ENCODE measurements around the gene ST3GAL5. TPM values are rescaled to one million over a fixed set of nuclear protein-coding genes. Genes with fewer than 3 reads are reported as not detected.

ST3GAL5 gene
- total RNA-seq, 1 donor from 2014 or later: 9.9 TPM

DNA sequence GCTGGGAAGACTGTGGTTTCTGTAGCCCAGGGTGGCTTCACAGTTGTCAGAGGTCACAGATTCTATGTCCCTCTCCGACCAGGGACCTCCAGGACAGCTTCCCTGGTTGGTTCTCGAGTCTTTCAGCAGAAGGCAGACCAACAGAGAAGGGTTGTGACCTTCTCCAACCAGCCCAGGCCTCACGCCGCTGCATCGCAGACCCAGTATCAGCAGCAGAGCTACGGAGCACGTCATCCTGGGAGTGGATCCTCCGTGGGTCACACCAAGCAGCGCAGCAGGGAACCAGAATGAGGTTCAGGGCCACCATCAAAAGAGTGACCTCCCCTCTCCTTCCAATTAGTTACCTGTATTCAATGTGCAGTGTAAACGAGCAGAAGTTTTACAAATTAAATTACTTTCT is 49.3 kb downstream of the ST3GAL5 start:
- Histone ChIP-seq H2AFZ (replicated peaks) (no peak overlapping the region), H3K4me1 (no peaks in the 10 kb centered on the region), H3F3A (ENCODE audit: low read depth) (no peaks in the 10 kb centered on the region), H3K4me3 (no peak overlapping the region), H3K36me3 (no peaks in the 10 kb centered on the region), H4K20me1 (ENCODE audit: low read depth) (no peaks in the 10 kb centered on the region), H3K9ac (no peak overlapping the region), H3K9me3 (ENCODE audit: low read depth) (no peaks in the 10 kb centered on the region), H3K79me2 (ENCODE audit: low read depth) (no peaks in the 10 kb centered on the region), H3K4me2 (no peak overlapping the region), H3K27ac (no peak overlapping the region), H3K27me3 (no peaks in the 10 kb centered on the region)
- DNase-seq (ENCODE audit: low spot score): no peak
- Mint-ChIP-seq H3K4me3 (no peak overlapping the region), H3K36me3 (peaks cover 12% of the 10 kb centered on the region), H3K4me1 (no peaks in the 10 kb centered on the region), H3K27me3 (ENCODE audit: insufficient read depth, low read depth) (no peaks in the 10 kb centered on the region), H3K27ac (no peak overlapping the region), H3K9me3 (peaks cover 20% of the 10 kb centered on the region)
- TF ChIP-seq, protein P1, sequence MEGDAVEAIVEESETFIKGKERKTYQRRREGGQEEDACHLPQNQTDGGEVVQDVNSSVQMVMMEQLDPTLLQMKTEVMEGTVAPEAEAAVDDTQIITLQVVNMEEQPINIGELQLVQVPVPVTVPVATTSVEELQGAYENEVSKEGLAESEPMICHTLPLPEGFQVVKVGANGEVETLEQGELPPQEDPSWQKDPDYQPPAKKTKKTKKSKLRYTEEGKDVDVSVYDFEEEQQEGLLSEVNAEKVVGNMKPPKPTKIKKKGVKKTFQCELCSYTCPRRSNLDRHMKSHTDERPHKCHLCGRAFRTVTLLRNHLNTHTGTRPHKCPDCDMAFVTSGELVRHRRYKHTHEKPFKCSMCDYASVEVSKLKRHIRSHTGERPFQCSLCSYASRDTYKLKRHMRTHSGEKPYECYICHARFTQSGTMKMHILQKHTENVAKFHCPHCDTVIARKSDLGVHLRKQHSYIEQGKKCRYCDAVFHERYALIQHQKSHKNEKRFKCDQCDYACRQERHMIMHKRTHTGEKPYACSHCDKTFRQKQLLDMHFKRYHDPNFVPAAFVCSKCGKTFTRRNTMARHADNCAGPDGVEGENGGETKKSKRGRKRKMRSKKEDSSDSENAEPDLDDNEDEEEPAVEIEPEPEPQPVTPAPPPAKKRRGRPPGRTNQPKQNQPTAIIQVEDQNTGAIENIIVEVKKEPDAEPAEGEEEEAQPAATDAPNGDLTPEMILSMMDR (IDR thresholded peaks at IDR 0.05): no peak

DNA sequence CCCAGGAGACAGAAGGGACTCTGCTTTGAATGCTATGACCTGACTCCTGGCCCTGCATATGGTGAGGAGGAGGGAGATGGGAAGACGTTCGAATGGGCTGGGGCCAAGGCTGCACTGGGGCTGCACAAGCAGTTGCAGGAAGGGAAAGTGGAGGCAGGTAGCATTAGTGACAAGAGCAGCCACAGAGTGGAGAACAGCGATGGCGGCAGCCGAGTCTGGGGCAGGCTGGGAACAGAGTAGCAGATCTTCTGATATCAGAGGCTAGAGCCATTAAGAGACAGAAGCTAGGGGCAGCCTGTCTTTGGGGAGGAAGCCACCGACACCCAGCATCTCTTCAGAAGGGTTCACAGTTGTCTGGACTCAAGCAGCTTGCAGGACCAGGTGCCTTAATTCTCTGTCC is 50.1 kb downstream of the ST3GAL5 start:
- Mint-ChIP-seq H3K36me3 (peaks cover 11% of the 10 kb centered on the region), H3K27me3 (ENCODE audit: insufficient read depth, low read depth) (no peaks in the 10 kb centered on the region), H3K4me3 (no peak overlapping the region), H3K9me3 (peaks cover 19% of the 10 kb centered on the region), H3K4me1 (no peaks in the 10 kb centered on the region), H3K27ac (peak overlapping the region; percentile 3)
- Histone ChIP-seq H3K4me1 (no peaks in the 10 kb centered on the region), H3K9ac (no peak overlapping the region), H3K79me2 (ENCODE audit: low read depth) (no peaks in the 10 kb centered on the region), H3F3A (ENCODE audit: low read depth) (no peaks in the 10 kb centered on the region), H3K36me3 (no peaks in the 10 kb centered on the region), H3K27me3 (no peaks in the 10 kb centered on the region), H3K9me3 (ENCODE audit: low read depth) (no peaks in the 10 kb centered on the region), H4K20me1 (ENCODE audit: low read depth) (no peaks in the 10 kb centered on the region), H2AFZ (replicated peaks) (no peak overlapping the region), H3K4me2 (no peak overlapping the region), H3K27ac (no peak overlapping the region), H3K4me3 (no peak overlapping the region)
- TF ChIP-seq EZH2 (IDR thresholded peaks at IDR 0.05) (no peak), EZH2phosphoT487 (IDR thresholded peaks at IDR 0.05) (no peak)
- TF ChIP-seq, protein P1 (IDR thresholded peaks at IDR 0.05): no peak
- no peak for DNase-seq (ENCODE audit: low spot score)

DNA sequence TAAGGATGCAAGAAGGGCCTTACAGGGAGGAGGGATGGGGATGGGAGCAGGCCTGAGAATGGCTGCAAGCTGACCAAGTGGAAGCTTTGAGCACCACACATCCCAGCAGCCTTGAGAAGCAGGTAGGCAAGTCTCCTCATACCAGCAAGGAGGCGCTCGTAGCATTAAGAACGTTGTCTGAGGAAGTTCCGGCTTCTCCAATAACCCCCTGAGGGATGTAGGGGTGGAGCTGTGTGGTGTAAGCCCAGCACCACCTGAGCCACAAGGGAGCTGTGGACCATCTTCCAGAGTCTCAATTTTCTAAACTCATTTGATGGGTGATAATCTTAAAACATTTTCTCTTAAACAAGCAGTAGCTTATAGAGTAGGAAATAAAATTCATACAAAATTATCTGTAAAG is 50.6 kb downstream of the ST3GAL5 start:
- H3F3A ChIP-seq (ENCODE audit: low read depth): no peaks in the 10 kb centered on the region
- no peaks in the 10 kb centered on the region for H3K27me3 Mint-ChIP-seq (ENCODE audit: insufficient read depth, low read depth)
- H3K9ac ChIP-seq: no peak overlapping the region
- H3K79me2 ChIP-seq (ENCODE audit: low read depth): no peaks in the 10 kb centered on the region
- H3K9me3 ChIP-seq (ENCODE audit: low read depth): no peaks in the 10 kb centered on the region
- no peaks in the 10 kb centered on the region for H3K27me3 ChIP-seq
- no peak overlapping the region for H3K4me3 ChIP-seq
- H3K27ac ChIP-seq: no peak overlapping the region
- H3K4me1 ChIP-seq: no peaks in the 10 kb centered on the region
- H3K4me2 ChIP-seq: no peak overlapping the region
- no peak for TF ChIP-seq EZH2phosphoT487 (IDR thresholded peaks at IDR 0.05)
- TF ChIP-seq EZH2 (IDR thresholded peaks at IDR 0.05): no peak
- TF ChIP-seq, protein P1 (IDR thresholded peaks at IDR 0.05): peak; percentile 27
- H3K36me3 Mint-ChIP-seq: peaks cover 6% of the 10 kb centered on the region
- peaks cover 14% of the 10 kb centered on the region for H3K9me3 Mint-ChIP-seq
- DNase-seq (ENCODE audit: low spot score): peak; percentile 40
- H3K4me3 Mint-ChIP-seq: no peak overlapping the region
- H3K36me3 ChIP-seq: no peaks in the 10 kb centered on the region
- no peaks in the 10 kb centered on the region for H3K4me1 Mint-ChIP-seq
- H2AFZ ChIP-seq (replicated peaks): no peak overlapping the region
- H3K27ac Mint-ChIP-seq: no peak overlapping the region
- H4K20me1 ChIP-seq (ENCODE audit: low read depth): no peaks in the 10 kb centered on the region

DNA sequence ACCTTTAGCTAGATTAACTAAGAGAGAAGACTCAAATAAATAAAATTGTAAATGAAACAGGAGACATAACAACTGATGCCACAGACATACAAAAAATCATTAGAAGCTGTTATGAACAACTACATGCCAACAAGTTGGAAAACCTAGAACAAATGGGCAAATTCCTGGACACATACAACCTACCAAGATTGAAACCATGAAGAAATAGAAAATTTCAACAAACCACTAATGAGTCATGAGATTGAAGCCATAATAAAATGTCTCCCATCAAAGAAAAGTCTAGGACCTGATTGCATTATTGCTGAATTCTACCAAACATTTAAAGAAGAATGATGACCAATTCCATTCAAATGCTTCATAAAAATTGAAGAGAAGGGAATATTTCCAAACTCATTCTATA is 54.3 kb downstream of the ST3GAL5 start:
- Mint-ChIP-seq H3K4me3 (no peak overlapping the region), H3K9me3 (peaks cover 12% of the 10 kb centered on the region), H3K36me3 (peaks cover 2% of the 10 kb centered on the region), H3K4me1 (no peaks in the 10 kb centered on the region), H3K27me3 (ENCODE audit: insufficient read depth, low read depth) (peaks cover 5% of the 10 kb centered on the region), H3K27ac (no peak overlapping the region)
- Histone ChIP-seq H3F3A (ENCODE audit: low read depth) (no peaks in the 10 kb centered on the region), H3K27ac (no peak overlapping the region), H3K4me1 (no peaks in the 10 kb centered on the region), H3K27me3 (no peaks in the 10 kb centered on the region), H3K36me3 (no peaks in the 10 kb centered on the region), H3K9ac (no peak overlapping the region), H4K20me1 (ENCODE audit: low read depth) (no peaks in the 10 kb centered on the region), H3K79me2 (ENCODE audit: low read depth) (no peaks in the 10 kb centered on the region), H2AFZ (replicated peaks) (no peak overlapping the region), H3K9me3 (ENCODE audit: low read depth) (no peaks in the 10 kb centered on the region), H3K4me3 (no peak overlapping the region), H3K4me2 (no peak overlapping the region)
- DNase-seq (ENCODE audit: low spot score): no peak
- TF ChIP-seq EZH2 (IDR thresholded peaks at IDR 0.05): no peak
- TF ChIP-seq, protein P1 (IDR thresholded peaks at IDR 0.05): no peak
- TF ChIP-seq EZH2phosphoT487 (IDR thresholded peaks at IDR 0.05): no peak

Measured in neural progenitor cell (in vitro differentiated cells).